BLaER1 treated with 17β-estradiol and CSF1 and Interleukin-3, amounts not matched to agents 10 nM and 100 nM (cell line): ENCODE data around the gene ESD.

Experiments
- H3K27ac ChIP-seq, 11 experiments: shearing (Covaris generic); formaldehyde crosslinking; 2 replicates each; pipeline ENCODE4 v1.8.1; 2022
- H3K27me3 ChIP-seq, 11 experiments: shearing (Covaris generic); formaldehyde crosslinking; 2 replicates each; pipeline ENCODE4 v1.8.1; 2022
- H3K36me3 ChIP-seq, 11 experiments: shearing (Covaris generic); formaldehyde crosslinking; 2 replicates each; pipeline ENCODE4 v1.8.1; 2022
- H3K4me1 ChIP-seq, 10 experiments: shearing (Covaris generic); formaldehyde crosslinking; 2 replicates each; pipeline ENCODE4 v1.8.1; 2022
- H3K4me2 ChIP-seq, 11 experiments: shearing (Covaris generic); formaldehyde crosslinking; 2 replicates each; pipeline ENCODE4 v1.8.1; 2022
- H3K4me3 ChIP-seq, 10 experiments: shearing (Covaris generic); formaldehyde crosslinking; 2 replicates each; pipeline ENCODE4 v1.8.1; 2022
- H3K9ac ChIP-seq, 11 experiments: shearing (Covaris generic); formaldehyde crosslinking; 2 replicates each; pipeline ENCODE4 v1.8.1; 2022
- H3K9me3 ChIP-seq, 11 experiments: shearing (Covaris generic); formaldehyde crosslinking; replicated peaks in 1 of 11; 2 replicates each; pipeline ENCODE4 v1.8.1; 2022
- H4K20me1 ChIP-seq, 11 experiments: shearing (Covaris generic); formaldehyde crosslinking; 2 replicates each; pipeline ENCODE4 v1.8.1; 2022
- Cebpa-rat ChIP-seq, 11 experiments: shearing (Covaris generic); IDR thresholded peaks; 2 replicates each; pipeline ENCODE4 v1.8.1; 2022

The ESD gene

GRCh38 chr13:46797501-46798237, 708 bp upstream of the ESD start:
- peak overlapping the region; percentile 74 to 95 (median 85) for H3K4me2 ChIP-seq
- no peak for TF ChIP-seq Cebpa-rat (IDR thresholded peaks at IDR 0.05)
- H3K27me3 ChIP-seq = no peaks in the 10 kb centered on the region
- H3K27ac ChIP-seq = peak overlapping the region in 10 of 11 experiments; percentile 5 to 91 (median 88); a peak in 16 of 22 replicates
- H3K4me3 ChIP-seq = peak overlapping the region; percentile 70 to 86 (median 82); a peak in 19 of 20 replicates
- H3K9me3 ChIP-seq = no peaks in the 10 kb centered on the region
- peaks cover 0 to 13% (median 0%) of the 10 kb centered on the region in 11 experiments; a peak in 4 of 22 replicates for H4K20me1 ChIP-seq
- peak overlapping the region; percentile 88 to 93 (median 91); a peak in 21 of 22 replicates for H3K9ac ChIP-seq
- H3K4me1 ChIP-seq = peaks cover 14 to 31% (median 25%) of the 10 kb centered on the region in 10 experiments
- peaks cover 0 to 19% (median 6%) of the 10 kb centered on the region in 11 experiments; a peak in 7 of 22 replicates for H3K36me3 ChIP-seq

GRCh38 chr13:46796129-46796514, 839 bp downstream of the ESD start:
- peaks cover 14 to 31% (median 25%) of the 10 kb centered on the region in 10 experiments for H3K4me1 ChIP-seq
- no peaks in the 10 kb centered on the region for H3K27me3 ChIP-seq
- peaks cover 1 to 30% (median 12%) of the 10 kb centered on the region in 11 experiments; a peak in 19 of 22 replicates for H3K36me3 ChIP-seq
- no peak for TF ChIP-seq Cebpa-rat (IDR thresholded peaks at IDR 0.05)
- peak overlapping the region; percentile 74 to 95 (median 85) for H3K4me2 ChIP-seq
- H3K4me3 ChIP-seq = peak overlapping the region; percentile 70 to 86 (median 82)
- H3K9me3 ChIP-seq = no peaks in the 10 kb centered on the region
- H4K20me1 ChIP-seq = peaks cover 0 to 13% (median 0%) of the 10 kb centered on the region in 11 experiments; a peak in 4 of 22 replicates
- peak overlapping the region; percentile 82 to 91 (median 88); a peak in 21 of 22 replicates for H3K27ac ChIP-seq
- H3K9ac ChIP-seq = peak overlapping the region; percentile 88 to 93 (median 91)

GRCh38 chr13:46795321-46795720, 1.6 kb downstream of the ESD start:
- Histone ChIP-seq H3K36me3 (peaks cover 9 to 38% (median 20%) of the 10 kb centered on the region in 11 experiments), H3K9me3 (no peaks in the 10 kb centered on the region), H3K9ac (no peak overlapping the region), H4K20me1 (peaks cover 0 to 13% (median 0%) of the 10 kb centered on the region in 11 experiments; a peak in 4 of 22 replicates), H3K27me3 (no peaks in the 10 kb centered on the region), H3K4me2 (peak overlapping the region; percentile 74 to 95 (median 85); a peak in 19 of 22 replicates), H3K4me1 (peaks cover 14 to 31% (median 25%) of the 10 kb centered on the region in 10 experiments), H3K4me3 (peak overlapping the region in 1 of 10 experiments; percentile 75; a peak in 1 of 20 replicates), H3K27ac (no peak overlapping the region)
- TF ChIP-seq Cebpa-rat (IDR thresholded peaks at IDR 0.05) = no peak

- peaks cover 59 to 97% (median 88%) of the 10 kb centered on the region in 11 experiments for H3K36me3 ChIP-seq
Observed at GRCh38 chr13:46783504-46783903, 13.5 kb downstream of the ESD start.

GRCh38 chr13:46782691-46783090, 14.3 kb downstream of the ESD start:
- Histone ChIP-seq H4K20me1 (0 out of 22 replicates have a peak, but pooled peaks cover 0 to 9% (median 0%) of the 10 kb centered on the region in 11 experiments), H3K9ac (no peak overlapping the region), H3K36me3 (peaks cover 66 to 97% (median 89%) of the 10 kb centered on the region in 11 experiments), H3K4me1 (no peaks in the 10 kb centered on the region), H3K27ac (no peak overlapping the region), H3K27me3 (no peaks in the 10 kb centered on the region), H3K4me3 (no peak overlapping the region), H3K4me2 (no peak overlapping the region), H3K9me3 (no peaks in the 10 kb centered on the region)
- no peak for TF ChIP-seq Cebpa-rat (IDR thresholded peaks at IDR 0.05)

More at GRCh38 chr13:46783504-46783903, 13.5 kb downstream of the ESD start:
- peaks cover 0 to 16% (median 0%) of the 10 kb centered on the region in 11 experiments; a peak in 1 of 22 replicates for H4K20me1 ChIP-seq
- no peaks in the 10 kb centered on the region for H3K9me3 ChIP-seq
- no peak overlapping the region for H3K9ac ChIP-seq
- no peak for TF ChIP-seq Cebpa-rat (IDR thresholded peaks at IDR 0.05)
- H3K27me3 ChIP-seq = no peaks in the 10 kb centered on the region
- H3K27ac ChIP-seq = no peak overlapping the region
- H3K4me2 ChIP-seq = no peak overlapping the region
- H3K4me3 ChIP-seq = no peak overlapping the region
- H3K4me1 ChIP-seq = no peaks in the 10 kb centered on the region; a peak in 1 of 20 replicates

- peaks cover 70 to 99% (median 94%) of the 10 kb centered on the region in 11 experiments for H3K36me3 ChIP-seq
- no peaks in the 10 kb centered on the region for H3K9me3 ChIP-seq
- no peak overlapping the region for H3K27ac ChIP-seq
- 0 out of 22 replicates have a peak, but pooled peaks cover 0 to 6% (median 0%) of the 10 kb centered on the region in 11 experiments for H4K20me1 ChIP-seq
- H3K9ac ChIP-seq = no peak overlapping the region
- no peak for TF ChIP-seq Cebpa-rat (IDR thresholded peaks at IDR 0.05)
- H3K4me3 ChIP-seq = no peak overlapping the region
- H3K4me1 ChIP-seq = no peaks in the 10 kb centered on the region
- H3K27me3 ChIP-seq = no peaks in the 10 kb centered on the region
- H3K4me2 ChIP-seq = no peak overlapping the region
Observed at GRCh38 chr13:46782066-46782465, 14.9 kb downstream of the ESD start.

- no peak overlapping the region for H3K9ac ChIP-seq
- no peak for TF ChIP-seq Cebpa-rat (IDR thresholded peaks at IDR 0.05)
- H3K27ac ChIP-seq = no peak overlapping the region
- no peaks in the 10 kb centered on the region for H3K27me3 ChIP-seq
- H3K9me3 ChIP-seq = no peaks in the 10 kb centered on the region
- H3K4me2 ChIP-seq = no peak overlapping the region
- H4K20me1 ChIP-seq = peaks cover 0 to 10% (median 0%) of the 10 kb centered on the region in 11 experiments; a peak in 1 of 22 replicates
- H3K4me3 ChIP-seq = no peak overlapping the region
- no peaks in the 10 kb centered on the region for H3K4me1 ChIP-seq
- H3K36me3 ChIP-seq = peaks cover 71 to 99% (median 94%) of the 10 kb centered on the region in 11 experiments
Observed at GRCh38 chr13:46778890-46779289, 18.1 kb downstream of the ESD start.

- Histone ChIP-seq H3K36me3 (peaks cover 75 to 99% (median 94%) of the 10 kb centered on the region in 11 experiments), H3K4me1 (no peaks in the 10 kb centered on the region), H3K9ac (no peak overlapping the region), H3K4me2 (no peak overlapping the region), H4K20me1 (peaks cover 0 to 10% (median 0%) of the 10 kb centered on the region in 11 experiments; a peak in 1 of 22 replicates), H3K27me3 (no peaks in the 10 kb centered on the region), H3K9me3 (no peaks in the 10 kb centered on the region), H3K27ac (no peak overlapping the region), H3K4me3 (no peak overlapping the region)
- no peak for TF ChIP-seq Cebpa-rat (IDR thresholded peaks at IDR 0.05)
Observed at GRCh38 chr13:46778095-46778494, 18.9 kb downstream of the ESD start.

GRCh38 chr13:46775385-46776107, 21.4 kb downstream of the ESD start:
- Histone ChIP-seq H3K4me3 (no peak overlapping the region), H3K9ac (no peak overlapping the region), H4K20me1 (peaks cover 0 to 7% (median 0%) of the 10 kb centered on the region in 11 experiments; a peak in 1 of 22 replicates), H3K27me3 (no peaks in the 10 kb centered on the region), H3K36me3 (peaks cover 80 to 99% (median 96%) of the 10 kb centered on the region in 11 experiments), H3K4me2 (no peak overlapping the region), H3K9me3 (no peaks in the 10 kb centered on the region), H3K4me1 (no peaks in the 10 kb centered on the region), H3K27ac (no peak overlapping the region)
- no peak for TF ChIP-seq Cebpa-rat (IDR thresholded peaks at IDR 0.05)
